GM21529 (cell line): Measurements from ENCODE around the gene RAP1GAP.

Experiments used
- ATAC-seq: cut with Tn5 transposase; IDR thresholded peaks from one replicate; pipeline ENCODE4 v1.9.1; 2021; ENCODE audit not compliant: unreplicated experiment

RAP1GAP gene

GRCh38 chr1:21596628-21597027 is 72.5 kb downstream of the RAP1GAP start:
- ATAC-seq: no peak

DNA sequence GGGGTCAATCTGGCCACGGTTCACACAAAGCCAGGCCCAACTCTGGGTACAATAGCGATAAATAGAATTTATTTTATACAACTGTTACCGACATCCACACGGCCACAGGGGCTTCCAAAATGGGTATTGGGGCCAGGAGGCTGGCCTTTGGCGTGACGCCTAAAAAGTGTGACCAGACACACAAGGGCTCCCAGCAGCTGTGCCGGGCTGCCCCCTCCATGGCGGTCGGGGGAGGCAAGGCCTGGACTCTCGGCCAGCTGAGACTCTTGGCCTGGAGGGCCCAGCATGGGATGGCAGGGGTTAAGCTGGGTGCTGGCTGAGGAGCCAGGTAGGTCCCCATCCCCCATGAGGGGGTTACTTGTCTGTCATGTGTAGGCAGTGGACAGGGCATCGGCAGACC is 73.0 kb downstream of the RAP1GAP start:
- ATAC-seq: no peak

DNA sequence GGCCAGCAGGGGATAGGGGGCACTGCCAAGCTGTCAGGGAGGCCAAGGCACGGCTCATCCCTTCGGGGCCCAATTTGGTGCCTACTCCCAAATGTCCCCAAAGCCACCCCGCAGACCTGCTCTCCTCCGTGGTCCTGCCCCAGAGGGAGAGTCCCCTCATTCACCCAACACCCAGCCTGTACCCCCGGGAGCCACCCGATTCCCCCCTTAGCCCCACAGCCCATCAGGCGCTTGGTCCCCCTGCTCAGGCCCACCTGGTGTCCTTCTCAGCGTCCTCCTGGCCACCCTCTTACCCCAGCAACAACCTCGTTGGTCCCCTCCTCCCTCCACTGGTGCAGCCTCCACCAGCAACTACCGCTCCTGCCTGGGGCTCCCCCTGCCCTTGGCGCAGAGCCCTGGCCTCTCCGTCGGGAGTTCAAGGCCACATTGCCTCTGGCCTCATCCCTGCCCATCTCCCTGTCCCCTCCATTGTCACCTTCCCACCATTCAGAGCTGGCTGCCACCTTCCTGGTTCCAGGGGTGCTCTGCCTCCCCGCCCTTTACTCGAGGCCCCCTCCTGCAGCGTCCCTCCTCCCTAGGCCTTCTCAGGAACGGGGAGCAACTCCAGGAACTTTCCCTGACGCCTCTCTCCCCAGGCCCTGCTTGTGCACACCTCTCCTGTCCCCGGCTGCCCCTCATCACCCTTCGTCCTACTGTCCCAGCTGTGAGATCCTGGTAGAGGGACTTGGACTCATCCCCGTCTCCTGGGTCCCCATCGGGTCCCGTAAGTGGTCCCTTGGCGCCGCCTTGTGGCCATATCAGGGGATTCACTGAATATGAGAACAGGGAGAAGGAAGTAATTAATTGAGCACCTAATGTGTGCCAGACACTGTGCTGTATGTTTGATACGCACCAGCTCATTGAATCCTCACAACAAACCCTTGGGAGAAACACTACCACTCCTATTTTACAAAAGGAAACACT is 73.9 kb downstream of the RAP1GAP start:
- no peak for ATAC-seq

DNA sequence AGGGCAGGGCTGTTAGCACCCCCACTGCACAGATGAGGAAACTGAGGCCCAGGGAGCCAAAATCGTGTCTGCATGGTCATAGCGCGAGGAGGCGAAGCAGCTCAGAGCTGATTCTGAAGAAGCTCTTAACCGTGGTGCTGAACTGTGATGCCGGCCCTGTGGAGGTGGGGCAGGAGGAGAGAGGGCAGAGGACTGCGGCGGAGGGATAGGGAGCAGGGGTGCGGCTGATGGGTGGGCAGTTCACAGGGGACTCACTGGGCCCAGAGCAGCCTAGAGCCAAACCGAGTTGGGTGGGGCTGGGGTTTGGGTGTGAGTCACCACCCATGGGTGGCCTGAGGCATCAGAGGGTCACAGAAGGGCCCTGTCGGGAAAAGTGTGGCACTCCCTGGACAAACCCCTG is 74.7 kb downstream of the RAP1GAP start:
- ATAC-seq: no peak

GRCh38 chr1:21593231-21593630 is 75.9 kb downstream of the RAP1GAP start:
- ATAC-seq: no peak

DNA sequence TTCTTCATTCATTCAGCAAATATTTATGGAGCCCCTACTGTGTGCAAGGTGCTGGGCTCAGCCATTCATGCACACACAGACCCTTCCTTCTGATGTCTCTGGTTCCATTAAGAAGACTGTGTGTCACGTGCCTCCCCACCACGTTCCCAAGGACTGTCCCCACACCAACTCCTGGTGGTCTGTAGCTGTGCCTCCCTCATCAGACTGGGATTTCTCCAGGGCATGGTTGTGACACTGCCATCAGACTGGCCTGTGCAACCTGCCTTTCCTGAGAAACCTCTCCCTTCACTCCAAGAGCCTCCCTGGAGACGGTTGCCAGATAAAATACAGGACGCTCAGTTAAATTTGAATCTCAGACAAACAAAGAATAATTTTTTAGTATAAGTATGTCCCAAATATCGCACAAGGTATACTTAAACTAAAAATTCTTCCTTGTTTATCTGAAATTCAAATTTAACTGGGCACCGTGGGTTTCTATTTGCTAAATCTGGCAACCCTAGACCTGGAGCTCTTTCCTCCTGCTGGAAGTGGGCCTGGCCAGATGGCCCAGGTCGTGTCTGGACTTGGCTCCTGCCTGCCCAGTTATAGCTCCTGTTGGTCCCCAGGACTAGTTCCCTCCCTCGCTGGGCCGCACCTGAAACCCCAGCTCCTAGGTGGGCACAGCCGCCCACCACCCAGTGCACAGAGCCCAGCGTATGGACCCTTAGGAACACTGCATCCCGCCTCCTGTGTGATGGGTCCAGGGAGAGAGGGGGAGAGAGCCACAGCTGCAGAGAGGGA is 76.9 kb downstream of the RAP1GAP start:
- ATAC-seq: no peak

GRCh38 chr1:21590934-21591333 is 78.2 kb downstream of the RAP1GAP start:
- ATAC-seq: no peak

DNA sequence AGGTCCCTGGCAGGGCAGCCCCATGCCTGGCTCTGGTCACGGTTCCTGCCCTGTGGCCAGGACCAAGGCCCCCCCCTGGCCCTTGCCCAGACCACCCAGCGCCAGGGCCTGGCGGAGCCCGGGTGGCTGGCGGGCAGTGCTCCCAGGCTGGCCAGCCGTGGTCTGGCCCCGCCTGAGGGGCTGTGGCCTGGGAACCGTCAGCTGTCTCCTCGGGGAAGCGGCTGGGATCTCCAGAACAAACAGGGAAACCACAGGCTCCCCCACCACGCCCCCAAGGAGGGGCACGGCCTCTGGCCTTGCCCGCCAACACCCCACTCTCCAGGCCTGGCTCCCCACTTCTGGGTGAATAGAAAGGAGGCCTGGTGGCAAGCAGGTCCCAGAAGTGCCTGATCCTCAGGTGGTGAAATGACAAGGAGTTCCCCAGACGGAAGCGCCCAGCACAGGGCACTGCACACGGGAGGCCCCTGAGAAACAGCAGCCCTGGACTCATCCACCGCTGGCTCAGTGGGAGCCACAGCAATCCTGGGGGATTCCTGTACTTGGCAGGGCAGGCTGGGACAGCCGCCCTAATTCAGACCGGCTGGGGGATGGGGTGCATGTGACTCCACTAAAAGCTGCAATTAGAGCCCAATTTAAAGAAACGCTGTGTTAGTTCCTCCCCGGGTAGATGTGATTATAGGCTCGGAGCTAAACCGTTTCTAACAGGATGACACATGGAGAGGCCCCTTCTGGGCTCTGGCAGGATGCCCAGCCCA is 78.9 kb downstream of the RAP1GAP start:
- no peak for ATAC-seq

DNA sequence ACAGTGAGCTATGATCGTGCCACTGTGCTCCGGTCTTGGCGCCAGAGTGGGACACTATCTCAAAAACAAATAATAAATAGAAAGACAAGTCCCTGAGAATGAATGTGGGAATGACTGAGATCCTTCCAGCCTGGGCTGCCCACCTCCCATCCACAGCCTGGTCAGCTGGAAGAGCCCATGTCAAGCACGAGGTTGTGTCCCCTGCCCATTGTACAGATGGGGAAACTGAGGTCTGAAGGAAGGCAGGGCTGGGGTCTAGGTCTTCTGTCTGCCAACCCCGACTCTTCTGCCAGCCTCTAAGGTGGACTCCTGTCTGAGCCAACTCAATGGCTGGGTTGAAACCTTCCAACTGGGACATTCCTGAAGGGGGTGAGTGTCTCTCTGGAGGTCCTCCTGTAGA is 79.5 kb downstream of the RAP1GAP start:
- no peak for ATAC-seq

DNA sequence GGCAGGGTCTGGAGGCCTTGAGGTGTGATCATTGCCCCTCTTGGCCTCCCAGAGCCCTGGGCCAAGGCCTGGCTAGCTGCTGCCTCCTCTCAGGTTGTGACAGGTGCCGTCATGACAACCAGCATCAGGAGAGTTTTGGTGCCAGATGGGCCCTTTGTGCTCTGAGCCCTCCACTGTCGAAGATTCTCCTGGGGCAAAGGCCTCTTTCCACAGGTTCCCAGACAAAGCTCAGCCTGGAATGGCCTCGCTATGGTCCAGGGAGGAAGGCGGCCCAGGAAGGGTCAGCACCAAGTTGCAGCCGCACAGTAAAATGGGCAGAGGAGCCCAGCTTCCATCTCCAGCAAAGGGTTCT is 81.6 kb downstream of the RAP1GAP start:
- ATAC-seq: no peak

DNA sequence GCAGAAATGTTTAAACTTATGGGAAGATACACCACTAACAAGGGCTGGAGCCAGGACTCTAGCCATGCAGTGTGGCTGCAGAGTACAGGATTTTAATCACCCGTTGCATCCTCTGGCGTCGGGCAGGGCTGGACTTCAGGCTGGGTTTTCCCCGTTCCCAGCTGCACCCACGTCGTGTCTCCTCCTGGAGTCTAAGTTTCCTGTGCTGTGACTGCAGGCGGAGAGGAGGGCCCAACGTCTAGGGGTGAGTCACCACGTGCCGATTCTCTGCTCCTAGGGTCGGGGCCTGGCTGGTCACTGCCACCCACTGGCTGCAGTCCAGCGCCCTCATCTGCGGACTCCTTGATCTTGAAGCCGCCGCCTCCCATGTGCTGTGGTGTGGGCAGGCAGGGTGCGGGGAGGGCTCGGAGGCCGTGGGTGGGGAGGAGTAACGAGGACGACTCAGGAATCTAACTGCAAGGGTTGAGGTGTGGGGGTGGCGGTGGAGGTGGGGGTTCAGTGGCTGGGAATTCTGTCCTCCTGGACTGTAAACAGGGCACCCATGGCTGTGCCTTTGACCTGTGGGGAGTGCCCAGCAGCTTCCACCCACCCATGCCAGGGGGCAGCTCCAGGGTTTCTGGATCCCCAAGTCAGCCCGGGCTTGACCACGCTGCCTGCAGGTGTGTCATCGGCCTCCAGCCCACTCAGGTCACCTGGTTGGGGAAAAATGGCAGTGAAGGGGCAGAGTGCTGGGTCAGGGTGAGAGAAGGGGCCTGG is 82.1 kb downstream of the RAP1GAP start:
- ATAC-seq: no peak

GRCh38 chr1:21586222-21586621 is 82.9 kb downstream of the RAP1GAP start:
- ATAC-seq: no peak

DNA sequence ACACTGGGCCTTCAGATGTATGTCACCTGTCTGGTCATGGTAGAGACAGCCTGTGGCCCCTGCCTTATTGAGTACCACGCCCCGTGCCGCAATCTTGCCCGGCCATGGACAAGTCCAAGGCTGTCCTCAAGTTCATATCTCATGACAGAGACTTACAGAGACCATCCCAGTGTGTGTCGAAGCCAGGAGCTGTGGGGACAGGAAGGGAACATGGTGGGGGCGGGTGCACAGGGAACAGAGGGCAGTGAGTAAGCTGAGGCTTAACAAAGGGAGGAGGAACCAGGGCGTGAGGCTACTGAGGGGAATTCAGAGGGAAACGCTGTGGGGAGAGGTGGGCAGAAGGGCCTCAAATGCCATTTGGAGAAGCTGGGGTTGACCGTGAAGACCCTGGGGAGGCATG is 84.1 kb downstream of the RAP1GAP start:
- ATAC-seq: no peak

DNA sequence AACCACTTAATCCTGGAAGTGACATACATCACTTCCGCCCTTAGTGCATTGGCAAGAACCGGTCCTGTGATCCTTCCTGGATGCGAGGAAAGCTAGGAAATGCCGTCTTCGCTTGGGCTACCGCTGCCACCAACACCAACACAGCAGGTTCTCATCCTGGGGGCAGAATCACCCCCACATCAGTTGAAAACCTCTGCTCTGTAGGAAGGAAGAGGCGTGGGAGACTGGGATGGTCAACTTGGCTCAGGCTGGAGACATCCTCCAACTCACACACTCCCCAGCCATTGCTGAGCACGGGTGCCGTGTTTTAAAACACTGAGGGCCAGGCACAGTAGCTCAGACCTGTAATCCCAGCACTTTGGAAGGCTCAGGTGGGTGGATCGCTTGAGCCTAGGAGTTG is 85.1 kb downstream of the RAP1GAP start:
- no peak for ATAC-seq

GRCh38 chr1:21579791-21580190 is 89.4 kb downstream of the RAP1GAP start:
- no peak for ATAC-seq

DNA sequence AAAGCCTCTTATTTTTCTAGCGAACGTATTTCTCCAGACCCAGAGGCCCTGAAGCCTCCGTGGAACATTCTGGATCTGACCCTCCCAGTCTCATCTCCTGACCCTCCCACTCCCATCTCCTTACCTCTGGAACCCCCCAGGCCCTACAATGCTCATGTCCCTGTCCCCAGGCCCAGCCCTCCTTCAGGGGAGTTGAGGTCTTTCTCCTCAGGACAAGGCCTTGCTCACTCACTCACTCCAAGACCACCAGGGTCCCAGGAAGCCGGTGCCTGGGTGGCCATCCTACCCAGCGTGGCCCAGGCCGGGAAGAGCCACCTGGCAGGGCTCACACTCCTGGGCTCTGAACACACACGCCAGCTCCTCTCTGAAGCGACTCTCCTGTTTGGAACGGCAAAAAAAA is 91.2 kb downstream of the RAP1GAP start:
- no peak for ATAC-seq

DNA sequence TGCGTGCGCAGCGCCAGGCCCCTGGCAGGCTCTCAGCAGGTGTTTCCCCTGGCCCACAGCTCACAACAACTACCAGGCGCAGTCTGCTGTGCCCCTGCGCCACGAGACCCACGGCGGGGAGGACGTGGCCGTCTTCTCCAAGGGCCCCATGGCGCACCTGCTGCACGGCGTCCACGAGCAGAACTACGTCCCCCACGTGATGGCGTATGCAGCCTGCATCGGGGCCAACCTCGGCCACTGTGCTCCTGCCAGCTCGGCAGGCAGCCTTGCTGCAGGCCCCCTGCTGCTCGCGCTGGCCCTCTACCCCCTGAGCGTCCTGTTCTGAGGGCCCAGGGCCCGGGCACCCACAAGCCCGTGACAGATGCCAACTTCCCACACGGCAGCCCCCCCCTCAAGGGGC is 91.8 kb downstream of the RAP1GAP start:
- ATAC-seq: no peak

DNA sequence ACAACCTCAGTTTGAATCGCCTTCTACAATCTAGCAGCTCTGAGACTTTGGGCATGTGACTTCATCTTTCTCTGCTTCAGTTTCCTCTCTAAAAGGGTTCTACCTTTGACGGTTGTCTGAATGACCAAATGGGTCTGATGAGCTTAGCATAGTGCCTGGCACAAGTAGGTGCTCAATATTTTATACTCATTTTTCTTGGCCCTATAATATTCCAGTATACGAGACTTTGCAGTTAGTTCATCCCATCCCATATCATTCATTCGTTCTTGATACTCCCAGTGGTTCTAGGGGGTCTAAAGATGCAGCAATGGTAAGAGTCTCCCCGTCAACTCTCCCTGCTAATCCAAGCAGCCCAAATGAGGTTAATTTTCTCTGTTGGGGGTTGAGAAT is 92.4 kb downstream of the RAP1GAP start:
- no peak for ATAC-seq

DNA sequence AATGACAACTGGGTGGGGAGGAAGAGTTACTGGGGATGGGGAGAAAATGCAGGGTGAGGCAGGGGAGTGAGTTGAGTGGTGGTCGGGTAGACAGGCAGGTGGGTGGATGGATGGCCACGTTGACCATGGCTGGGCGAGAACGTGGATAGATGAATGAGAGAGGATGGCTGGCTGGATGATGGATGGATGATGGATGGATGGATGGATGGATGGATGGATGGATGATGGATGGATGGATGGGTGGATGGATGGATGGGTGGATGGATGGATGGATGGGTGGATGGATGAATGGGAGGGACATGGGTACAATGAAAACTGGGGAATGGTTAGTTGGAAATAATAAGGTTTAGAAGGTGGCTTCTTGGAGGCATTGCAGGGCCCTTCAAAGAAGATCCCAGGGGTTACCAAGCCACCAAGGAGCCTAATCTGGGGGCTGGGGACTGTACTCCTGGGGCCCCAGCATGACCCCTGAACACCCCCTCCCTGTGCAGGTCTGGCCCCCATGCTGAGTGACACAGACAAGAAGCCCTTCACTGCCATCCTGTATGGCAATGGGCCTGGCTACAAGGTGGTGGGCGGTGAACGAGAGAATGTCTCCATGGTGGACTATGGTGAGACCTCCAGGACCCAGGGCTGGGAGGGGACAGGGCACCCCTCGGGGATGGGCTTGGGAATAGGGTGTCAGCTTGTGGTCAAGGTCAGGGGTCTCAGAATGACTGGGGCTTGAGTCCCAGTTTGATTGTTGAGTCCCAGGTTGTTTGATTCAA is 92.9 kb downstream of the RAP1GAP start:
- no peak for ATAC-seq

GRCh38 chr1:21575351-21575942 is 93.7 kb downstream of the RAP1GAP start:
- no peak for ATAC-seq
